Measurements from ENCODE around the gene CCDC78.

The CCDC78 gene

DNA sequence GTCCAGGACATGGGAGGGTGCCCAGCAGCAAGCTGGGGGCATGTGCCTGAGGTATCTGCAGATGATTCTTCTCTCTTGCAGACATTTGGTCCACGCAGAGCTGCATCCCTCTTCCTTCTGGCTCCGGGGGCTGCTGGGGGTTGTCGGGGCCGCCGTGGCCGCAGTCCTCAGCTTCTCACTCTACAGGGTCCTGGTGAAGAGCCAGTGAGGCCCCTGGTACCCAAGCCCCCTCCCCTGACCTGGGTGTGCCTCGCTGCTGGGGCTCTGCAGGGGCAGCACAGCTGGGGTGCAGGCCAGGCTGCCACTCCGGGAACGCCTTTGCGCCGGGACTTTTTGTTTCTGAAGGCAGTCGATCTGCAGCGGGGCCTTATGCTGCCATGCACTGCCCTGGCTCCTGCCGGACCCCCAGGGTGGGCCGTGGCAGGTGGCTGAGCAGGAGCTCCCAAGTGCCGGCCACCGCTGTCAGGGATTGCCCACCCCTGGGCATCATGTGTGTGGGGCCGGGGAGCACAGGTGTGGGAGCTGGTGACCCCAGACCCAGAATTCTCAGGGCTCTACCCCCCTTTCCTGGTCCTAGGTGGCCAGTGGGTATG is 52.7 kb downstream of the CCDC78 start:
- no peak for DNase-seq (ENCODE audit: extremely low spot score, insufficient read length, low read depth)
- no peak for FAIRE-seq

- DNase-seq (ENCODE audit: extremely low spot score, insufficient read length, low read depth) (no peak), FAIRE-seq (no peak)
These were observed 53.4 kb downstream of the CCDC78 start for GRCh38 chr16:672851-673250.
